Measurements from ENCODE around the gene MET. TPM values are rescaled to one million over a fixed set of nuclear protein-coding genes. Genes with fewer than 3 reads are reported as not detected.

Gene MET
- total RNA-seq, 1 donor from 2014 or later, result 7.0 TPM

GRCh38 chr7:116647861-116648260, 24.1 kb upstream of the MET start:
- H3K79me2 ChIP-seq (ENCODE audit: low read depth), result no peaks in the 10 kb centered on the region
- H3K4me2 ChIP-seq, result no peak overlapping the region
- H3K4me3 ChIP-seq, result no peak overlapping the region
- H3K36me3 ChIP-seq, result no peaks in the 10 kb centered on the region
- no peaks in the 10 kb centered on the region for H3K4me1 ChIP-seq
- H3K27ac ChIP-seq, result no peak overlapping the region
- H3K27ac Mint-ChIP-seq, result no peak overlapping the region
- H3K4me1 Mint-ChIP-seq, result no peaks in the 10 kb centered on the region
- no peak overlapping the region for H3K9ac ChIP-seq
- no peaks in the 10 kb centered on the region for H3K27me3 ChIP-seq
- no peaks in the 10 kb centered on the region for H3K9me3 ChIP-seq (ENCODE audit: low read depth)
- H3K36me3 Mint-ChIP-seq, result no peaks in the 10 kb centered on the region
- H4K20me1 ChIP-seq (ENCODE audit: low read depth), result no peaks in the 10 kb centered on the region
- H3K4me3 Mint-ChIP-seq, result no peak overlapping the region
- no peak overlapping the region for H2AFZ ChIP-seq (replicated peaks)
- H3K9me3 Mint-ChIP-seq, result no peaks in the 10 kb centered on the region
- peaks cover 6% of the 10 kb centered on the region for H3K27me3 Mint-ChIP-seq (ENCODE audit: insufficient read depth, low read depth)
- DNase-seq (ENCODE audit: low spot score), result no peak
- no peaks in the 10 kb centered on the region for H3F3A ChIP-seq (ENCODE audit: low read depth)
- TF ChIP-seq CTCF (IDR thresholded peaks at IDR 0.05), result no peak
- no peak for TF ChIP-seq EZH2 (IDR thresholded peaks at IDR 0.05)
- no peak for TF ChIP-seq EZH2phosphoT487 (IDR thresholded peaks at IDR 0.05)

GRCh38 chr7:116650436-116650835, 21.6 kb upstream of the MET start:
- no peak overlapping the region for H3K4me3 Mint-ChIP-seq
- no peaks in the 10 kb centered on the region for H3F3A ChIP-seq (ENCODE audit: low read depth)
- no peaks in the 10 kb centered on the region for H3K27me3 ChIP-seq
- H2AFZ ChIP-seq (replicated peaks), result no peak overlapping the region
- no peaks in the 10 kb centered on the region for H3K4me1 ChIP-seq
- no peaks in the 10 kb centered on the region for H4K20me1 ChIP-seq (ENCODE audit: low read depth)
- H3K9me3 Mint-ChIP-seq, result no peaks in the 10 kb centered on the region
- H3K9me3 ChIP-seq (ENCODE audit: low read depth), result no peaks in the 10 kb centered on the region
- H3K27ac Mint-ChIP-seq, result no peak overlapping the region
- no peaks in the 10 kb centered on the region for H3K36me3 ChIP-seq
- TF ChIP-seq EZH2phosphoT487 (IDR thresholded peaks at IDR 0.05), result no peak
- TF ChIP-seq CTCF (IDR thresholded peaks at IDR 0.05), result no peak
- H3K4me1 Mint-ChIP-seq, result no peaks in the 10 kb centered on the region
- H3K79me2 ChIP-seq (ENCODE audit: low read depth), result no peaks in the 10 kb centered on the region
- no peaks in the 10 kb centered on the region for H3K36me3 Mint-ChIP-seq
- no peak overlapping the region for H3K9ac ChIP-seq
- no peak overlapping the region for H3K4me2 ChIP-seq
- H3K27me3 Mint-ChIP-seq (ENCODE audit: insufficient read depth, low read depth), result peaks cover 6% of the 10 kb centered on the region
- no peak for DNase-seq (ENCODE audit: low spot score)
- H3K4me3 ChIP-seq, result no peak overlapping the region
- no peak overlapping the region for H3K27ac ChIP-seq

- Mint-ChIP-seq H3K27me3 (ENCODE audit: insufficient read depth, low read depth) (peaks cover 4% of the 10 kb centered on the region), H3K36me3 (no peaks in the 10 kb centered on the region), H3K9me3 (no peaks in the 10 kb centered on the region), H3K4me1 (no peaks in the 10 kb centered on the region), H3K4me3 (no peak overlapping the region), H3K27ac (no peak overlapping the region)
- H3K4me2 ChIP-seq, result no peak overlapping the region
- no peak overlapping the region for H3K9ac ChIP-seq
- H4K20me1 ChIP-seq (ENCODE audit: low read depth), result no peaks in the 10 kb centered on the region
- no peak for DNase-seq (ENCODE audit: low spot score)
- H3K79me2 ChIP-seq (ENCODE audit: low read depth), result no peaks in the 10 kb centered on the region
- no peak overlapping the region for H3K27ac ChIP-seq
- no peaks in the 10 kb centered on the region for H3K9me3 ChIP-seq (ENCODE audit: low read depth)
- no peak overlapping the region for H3K4me3 ChIP-seq
- no peaks in the 10 kb centered on the region for H3K4me1 ChIP-seq
- no peak overlapping the region for H2AFZ ChIP-seq (replicated peaks)
- H3K36me3 ChIP-seq, result no peaks in the 10 kb centered on the region
- no peaks in the 10 kb centered on the region for H3F3A ChIP-seq (ENCODE audit: low read depth)
- H3K27me3 ChIP-seq, result no peaks in the 10 kb centered on the region
- TF ChIP-seq EZH2 (IDR thresholded peaks at IDR 0.05) (no peak), EZH2phosphoT487 (IDR thresholded peaks at IDR 0.05) (no peak), CTCF (IDR thresholded peaks at IDR 0.05) (no peak)
Measured at GRCh38 chr7:116652793-116653192, 19.2 kb upstream of the MET start.

GRCh38 chr7:116653204-116653603, 18.8 kb upstream of the MET start:
- Mint-ChIP-seq H3K9me3 (no peaks in the 10 kb centered on the region), H3K4me3 (no peak overlapping the region), H3K27me3 (ENCODE audit: insufficient read depth, low read depth) (peaks cover 2% of the 10 kb centered on the region), H3K36me3 (no peaks in the 10 kb centered on the region), H3K4me1 (no peaks in the 10 kb centered on the region), H3K27ac (no peak overlapping the region)
- no peak for DNase-seq (ENCODE audit: low spot score)
- Histone ChIP-seq H3K4me2 (no peak overlapping the region), H2AFZ (replicated peaks) (no peak overlapping the region), H3K4me1 (no peaks in the 10 kb centered on the region), H3K79me2 (ENCODE audit: low read depth) (no peaks in the 10 kb centered on the region), H3K9ac (no peak overlapping the region), H3K9me3 (ENCODE audit: low read depth) (no peaks in the 10 kb centered on the region), H3K27me3 (no peaks in the 10 kb centered on the region), H3F3A (ENCODE audit: low read depth) (no peaks in the 10 kb centered on the region), H4K20me1 (ENCODE audit: low read depth) (no peaks in the 10 kb centered on the region), H3K4me3 (no peak overlapping the region), H3K36me3 (no peaks in the 10 kb centered on the region), H3K27ac (no peak overlapping the region)
- TF ChIP-seq EZH2 (IDR thresholded peaks at IDR 0.05) (no peak), CTCF (IDR thresholded peaks at IDR 0.05) (no peak), EZH2phosphoT487 (IDR thresholded peaks at IDR 0.05) (no peak)
